ENCODE data around the gene PRPF31. TPM values are rescaled to one million over a fixed set of nuclear protein-coding genes. Genes with fewer than 3 reads are reported as not detected.

Gene PRPF31
- total RNA-seq, 2 experiments from 2014 or later, result 47.8 to 53.0 TPM

GRCh38 chr19:54125713-54126112, 10.2 kb downstream of the PRPF31 start:
- Histone ChIP-seq H3K4me2 (ENCODE audit: low read length) (no peak overlapping the region), H3K4me3 (ENCODE audit: low read depth, low read length, poor library complexity, severe bottlenecking) (no peak overlapping the region), H2AFZ (ENCODE audit: low read length) (no peak overlapping the region), H3K79me2 (ENCODE audit: insufficient read depth, low read depth, low read length) (no peaks in the 10 kb centered on the region), H4K20me1 (ENCODE audit: insufficient read depth, low read length) (no peaks in the 10 kb centered on the region), H3K9me2 (ENCODE audit: insufficient read depth, low read length) (no peaks in the 10 kb centered on the region), H3K4me1 (ENCODE audit: insufficient read depth, low read length, poor library complexity, severe bottlenecking) (no peaks in the 10 kb centered on the region), H3K9me3 (ENCODE audit: low read length) (no peaks in the 10 kb centered on the region), H3K36me3 (ENCODE audit: insufficient read depth, low read length) (peaks cover 80% of the 10 kb centered on the region), H3K27ac (ENCODE audit: low read depth, low read length, poor library complexity, severe bottlenecking) (no peak overlapping the region)
- ChIA-PET CTCF (ENCODE audit: unreplicated experiment) (no interaction called here), POLR2A (no interaction called here)
- no peak for DNase-seq (ENCODE audit: low spot score)
- TF ChIP-seq EZH2phosphoT487 (IDR thresholded peaks at IDR 0.05; ENCODE audit: borderline replicate concordance, low read depth, low read length) (no peak), CTCF (conservative IDR thresholded peaks at IDR 0.05; ENCODE audit: low read length) (no peak)
- intact Hi-C loops (cut with micrococcal nuclease; ENCODE audit: unreplicated experiment), result no loop called here
- BruUV-seq (replicated peaks), result no TSS peak

GRCh38 chr19:54127688-54128440, 12.3 kb downstream of the PRPF31 start:
- intact Hi-C loops (cut with micrococcal nuclease; ENCODE audit: unreplicated experiment), result no loop called here
- Histone ChIP-seq H3K4me3 (ENCODE audit: low read depth, low read length, poor library complexity, severe bottlenecking) (no peak overlapping the region), H3K9me2 (ENCODE audit: insufficient read depth, low read length) (no peaks in the 10 kb centered on the region), H3K36me3 (ENCODE audit: insufficient read depth, low read length) (peaks cover 75% of the 10 kb centered on the region), H4K20me1 (ENCODE audit: insufficient read depth, low read length) (no peaks in the 10 kb centered on the region), H2AFZ (ENCODE audit: low read length) (no peak overlapping the region), H3K27ac (ENCODE audit: low read depth, low read length, poor library complexity, severe bottlenecking) (no peak overlapping the region), H3K4me1 (ENCODE audit: insufficient read depth, low read length, poor library complexity, severe bottlenecking) (no peaks in the 10 kb centered on the region), H3K9me3 (ENCODE audit: low read length) (no peaks in the 10 kb centered on the region), H3K4me2 (ENCODE audit: low read length) (no peak overlapping the region), H3K79me2 (ENCODE audit: insufficient read depth, low read depth, low read length) (no peaks in the 10 kb centered on the region)
- no peak for DNase-seq (ENCODE audit: low spot score)
- ChIA-PET POLR2A (no interaction called here), CTCF (ENCODE audit: unreplicated experiment) (no interaction called here)
- TF ChIP-seq EZH2phosphoT487 (IDR thresholded peaks at IDR 0.05; ENCODE audit: borderline replicate concordance, low read depth, low read length), result no peak
- no peak for TF ChIP-seq CTCF (conservative IDR thresholded peaks at IDR 0.05; ENCODE audit: low read length)
- BruUV-seq (replicated peaks), result no TSS peak

GRCh38 chr19:54128441-54128725, 12.8 kb downstream of the PRPF31 start:
- Histone ChIP-seq H3K9me3 (ENCODE audit: low read length) (no peaks in the 10 kb centered on the region), H3K79me2 (ENCODE audit: insufficient read depth, low read depth, low read length) (no peaks in the 10 kb centered on the region), H2AFZ (ENCODE audit: low read length) (no peak overlapping the region), H3K9me2 (ENCODE audit: insufficient read depth, low read length) (no peaks in the 10 kb centered on the region), H3K4me2 (ENCODE audit: low read length) (no peak overlapping the region), H3K4me1 (ENCODE audit: insufficient read depth, low read length, poor library complexity, severe bottlenecking) (no peaks in the 10 kb centered on the region), H3K36me3 (ENCODE audit: insufficient read depth, low read length) (peaks cover 70% of the 10 kb centered on the region), H3K27ac (ENCODE audit: low read depth, low read length, poor library complexity, severe bottlenecking) (no peak overlapping the region), H3K4me3 (ENCODE audit: low read depth, low read length, poor library complexity, severe bottlenecking) (no peak overlapping the region), H4K20me1 (ENCODE audit: insufficient read depth, low read length) (no peaks in the 10 kb centered on the region)
- DNase-seq (ENCODE audit: low spot score), result no peak
- ChIA-PET CTCF (ENCODE audit: unreplicated experiment) (no interaction called here), POLR2A (no interaction called here)
- TF ChIP-seq CTCF (conservative IDR thresholded peaks at IDR 0.05; ENCODE audit: low read length) (no peak), EZH2phosphoT487 (IDR thresholded peaks at IDR 0.05; ENCODE audit: borderline replicate concordance, low read depth, low read length) (no peak)
- intact Hi-C loops (cut with micrococcal nuclease; ENCODE audit: unreplicated experiment), result no loop called here
- BruUV-seq (replicated peaks), result no TSS peak
